HepG2 (cell line): Measurements from ENCODE around the gene TAF12. TPM values are rescaled to one million over a fixed set of nuclear protein-coding genes. Genes with fewer than 3 reads are reported as not detected.

ENCODE experiments used
- ARID5B ChIP-seq: IDR thresholded peaks from 2 replicates; pipeline ENCODE4 v1.4.0; 2020; ENCODE audit warnings: mild to moderate bottlenecking, missing genetic modification reagents
- FIP1L1 ChIP-seq: fragments of 200-400 bp; formaldehyde crosslinking; IDR thresholded peaks from 2 replicates; pipeline ENCODE4 v1.6.1; 2018; ENCODE audit warnings: low read depth, mild to moderate bottlenecking, low read length, moderate library complexity, borderline replicate concordance; ENCODE audit not compliant: insufficient read depth
- GMEB1 ChIP-seq: sonication (generic); formaldehyde crosslinking; IDR thresholded peaks from 2 replicates; pipeline ENCODE4 v1.5.1; 2020; ENCODE audit warnings: missing genetic modification reagents, mild to moderate bottlenecking, borderline replicate concordance
- HNRNPLL ChIP-seq: fragments of 200-400 bp; formaldehyde crosslinking; IDR thresholded peaks from 2 replicates; pipeline ENCODE4 v1.6.1; 2017; ENCODE audit warnings: mild to moderate bottlenecking, low read depth, low read length; ENCODE audit not compliant: poor library complexity, severe bottlenecking
- REST ChIP-seq, 2 experiments: IDR thresholded peaks; 2 replicates each; pipeline ENCODE4 v1.6.1; 2011 to 2012; ENCODE audit warnings: low read length in 2 of 2, borderline replicate concordance in 1 of 2, low read depth in 1 of 2, mild to moderate bottlenecking in 1 of 2, moderate library complexity in 1 of 2
- SNAI1 ChIP-seq: sonication (generic); formaldehyde crosslinking; IDR thresholded peaks from 2 replicates; pipeline ENCODE4 v1.5.0; 2020; ENCODE audit warnings: mild to moderate bottlenecking, missing genetic modification reagents, borderline replicate concordance
- SOX5 ChIP-seq: IDR thresholded peaks from 2 replicates; pipeline ENCODE4 v1.6.1; 2016; ENCODE audit warnings: borderline replicate concordance
- TFDP1 ChIP-seq: IDR thresholded peaks from 2 replicates; pipeline ENCODE4 v1.6.1; 2016; ENCODE audit warnings: missing compliant biosample characterization, missing genetic modification reagents, borderline replicate concordance
- ZNF446 ChIP-seq: sonication (generic); formaldehyde crosslinking; IDR thresholded peaks from 2 replicates; pipeline ENCODE4 v1.5.0; 2020; ENCODE audit warnings: mild to moderate bottlenecking, missing genetic modification reagents
- ZNF451 ChIP-seq: sonication (generic); formaldehyde crosslinking; IDR thresholded peaks from 2 replicates; pipeline ENCODE4 v1.5.0; 2020; ENCODE audit warnings: mild to moderate bottlenecking, missing genetic modification reagents
- ZNF609 ChIP-seq: sonication (generic); formaldehyde crosslinking; IDR thresholded peaks from 2 replicates; pipeline ENCODE4 v1.4.0; 2020; ENCODE audit warnings: mild to moderate bottlenecking, missing genetic modification reagents, borderline replicate concordance
- polyA plus RNA-seq, 8 experiments: library from polyadenylated mRNA; depleted of rRNA in 3 of 8; stranded (reverse) in 7 of 8; unstranded in 1 of 8; fragments of >200 nt; fragmentation: Illumina TruSeq in 4 of 8; extraction: Trizol in 4 of 8; gene quantifications; 2 replicates each; pipeline versions ENCODE4 v1.2.1 to v1.2.3, GENCODE V29; 2011 to 2016; ENCODE audit warnings: low read depth in 4 of 8, missing spikeins in 1 of 8, mixed read lengths in 1 of 8; ENCODE audit not compliant: insufficient read depth in 1 of 8
- total RNA-seq, 5 experiments: library from RNA; depleted of rRNA; stranded (reverse); fragments of >200 nt; fragmentation: Illumina TruSeq; extraction: Trizol; gene quantifications; 2 replicates each; pipeline ENCODE4 v1.2.3, GENCODE V29; 2016; ENCODE audit warnings: low read depth in 1 of 5

The TAF12 gene
- total and polyA plus RNA-seq, 2 of the 13 experiments (the other 11 are each of a cell fraction or from before 2014, with no cell fraction given) = 16.3 to 17.1 TPM

GRCh38 chr1:28648474-28649198, 5.8 kb upstream of the TAF12 start, which contains the start of gene RNU11 (continued):
- TF ChIP-seq REST (IDR thresholded peaks at IDR 0.05; ENCODE audit: borderline replicate concordance in 1 of 2, low read depth in 1 of 2, low read length in 2 of 2) (peak in 1 of 2 experiments; percentile 79; a peak in 2 of 4 replicates), GMEB1 (CRISPR knock-in tag) (peak; percentile 79; the same call in 1 of the 2 replicates), FIP1L1 (no peak), SOX5 (CRISPR knock-in tag) (peak; percentile 76), ARID5B (CRISPR knock-in tag) (peak; percentile 76), HNRNPLL (no peak), ZNF609 (CRISPR knock-in tag) (peak; percentile 77; the same call in 1 of the 2 replicates), ZNF451 (CRISPR knock-in tag) (peak; percentile 19; the same call in 1 of the 2 replicates), ZNF446 (no peak), TFDP1 (CRISPR knock-in tag) (no peak), SNAI1 (CRISPR knock-in tag) (no peak)
